ENCODE data around the gene GNA15. TPM values are rescaled to one million over a fixed set of nuclear protein-coding genes. Genes with fewer than 3 reads are reported as not detected.

The GNA15 gene
- total RNA-seq, 2 donors from 2014 or later: not detected

- no peak for DNase-seq
- Mint-ChIP-seq H3K9me3 (no peaks in the 10 kb centered on the region), H3K36me3 (ENCODE audit: low read depth) (peaks cover 8% of the 10 kb centered on the region), H3K27ac (peak overlapping the region; percentile 82), H3K4me1 (peaks cover 14% of the 10 kb centered on the region), H3K27me3 (ENCODE audit: insufficient read depth) (no peaks in the 10 kb centered on the region), H3K4me3 (no peak overlapping the region)
- Histone ChIP-seq H3K27me3 (ENCODE audit: control insufficient read depth, insufficient read depth, low read length, poor library complexity, severe bottlenecking) (no peaks in the 10 kb centered on the region), H3K36me3 (ENCODE audit: control insufficient read depth, insufficient read depth, low read length) (peaks cover 5% of the 10 kb centered on the region), H3K9ac (ENCODE audit: extremely low read depth, low read length, poor library complexity, severe bottlenecking) (no peak overlapping the region), H3K4me3 (ENCODE audit: low read length) (no peak overlapping the region), H3K9me3 (ENCODE audit: control insufficient read depth, low read length) (no peaks in the 10 kb centered on the region), H3K4me1 (ENCODE audit: control insufficient read depth, insufficient read depth, low read length) (no peaks in the 10 kb centered on the region), H3K27ac (ENCODE audit: low read depth, low read length) (no peak overlapping the region)
- no peak for TF ChIP-seq CTCF (conservative IDR thresholded peaks at IDR 0.05)
- WGBS, 2 experiments (ENCODE audit: insufficient coverage in 1 of 2, insufficient read length in 1 of 2): 87% methylated on average over 3 of the region's 7 CpGs; no CpG with 5 or more reads in 1 of the 2 experiments
These were observed 28.2 kb upstream of the GNA15 start for GRCh38 chr19:3107658-3108057.

GRCh38 chr19:3108775-3109174 is 27.1 kb upstream of the GNA15 start:
- no peak overlapping the region for H3K27ac ChIP-seq (ENCODE audit: low read depth, low read length)
- peak overlapping the region; percentile 89 for H3K27ac Mint-ChIP-seq
- no peaks in the 10 kb centered on the region for H3K4me1 ChIP-seq (ENCODE audit: control insufficient read depth, insufficient read depth, low read length)
- no peaks in the 10 kb centered on the region for H3K9me3 Mint-ChIP-seq
- H3K9ac ChIP-seq (ENCODE audit: extremely low read depth, low read length, poor library complexity, severe bottlenecking): no peak overlapping the region
- H3K36me3 ChIP-seq (ENCODE audit: control insufficient read depth, insufficient read depth, low read length): peaks cover 5% of the 10 kb centered on the region
- H3K36me3 Mint-ChIP-seq (ENCODE audit: low read depth): peaks cover 8% of the 10 kb centered on the region
- no peaks in the 10 kb centered on the region for H3K27me3 ChIP-seq (ENCODE audit: control insufficient read depth, insufficient read depth, low read length, poor library complexity, severe bottlenecking)
- DNase-seq: peak; percentile 91
- peaks cover 14% of the 10 kb centered on the region for H3K4me1 Mint-ChIP-seq
- 8 to 61% methylated on average over 2 to 5 of the region's 5 CpGs for WGBS, 2 experiments (ENCODE audit: insufficient coverage in 1 of 2, insufficient read length in 1 of 2)
- H3K9me3 ChIP-seq (ENCODE audit: control insufficient read depth, low read length): no peaks in the 10 kb centered on the region
- TF ChIP-seq CTCF (conservative IDR thresholded peaks at IDR 0.05): peak; percentile 94
- no peak overlapping the region for H3K4me3 ChIP-seq (ENCODE audit: low read length)
- no peaks in the 10 kb centered on the region for H3K27me3 Mint-ChIP-seq (ENCODE audit: insufficient read depth)
- H3K4me3 Mint-ChIP-seq: no peak overlapping the region

- Histone ChIP-seq H3K9ac (ENCODE audit: extremely low read depth, low read length, poor library complexity, severe bottlenecking) (no peak overlapping the region), H3K27ac (ENCODE audit: low read depth, low read length) (no peak overlapping the region), H3K36me3 (ENCODE audit: control insufficient read depth, insufficient read depth, low read length) (peaks cover 5% of the 10 kb centered on the region), H3K27me3 (ENCODE audit: control insufficient read depth, insufficient read depth, low read length, poor library complexity, severe bottlenecking) (no peaks in the 10 kb centered on the region), H3K4me3 (ENCODE audit: low read length) (no peak overlapping the region), H3K9me3 (ENCODE audit: control insufficient read depth, low read length) (no peaks in the 10 kb centered on the region), H3K4me1 (ENCODE audit: control insufficient read depth, insufficient read depth, low read length) (no peaks in the 10 kb centered on the region)
- H3K4me3 Mint-ChIP-seq: no peak overlapping the region
- no peak for TF ChIP-seq CTCF (conservative IDR thresholded peaks at IDR 0.05)
- H3K9me3 Mint-ChIP-seq: no peaks in the 10 kb centered on the region
- no peaks in the 10 kb centered on the region for H3K27me3 Mint-ChIP-seq (ENCODE audit: insufficient read depth)
- H3K27ac Mint-ChIP-seq: no peak overlapping the region
- no peak for DNase-seq
- peaks cover 8% of the 10 kb centered on the region for H3K36me3 Mint-ChIP-seq (ENCODE audit: low read depth)
- 93 to 96% methylated on average over 14 to 22 of the region's 22 CpGs for WGBS, 2 experiments (ENCODE audit: insufficient coverage in 1 of 2, insufficient read length in 1 of 2)
- H3K4me1 Mint-ChIP-seq: peaks cover 14% of the 10 kb centered on the region
These were observed 26.3 kb upstream of the GNA15 start for GRCh38 chr19:3109491-3109890.
